Fibroblast of lung (primary cell): ENCODE measurements around the gene GRB7. TPM values are rescaled to one million over a fixed set of nuclear protein-coding genes. Genes with fewer than 3 reads are reported as not detected.

Experiments used
- DNase-seq, 2 donors: peaks; one replicate each; pipeline versions ENCODE4 v3.0.0 to v3.0.0-alpha.2; 2010; ENCODE audit warnings: low read depth in 2 of 2
- H2AFZ ChIP-seq: 2 replicates; pipeline ENCODE4 v1.5.1; 2012; ENCODE audit warnings: low read length, control low read depth, inconsistent platforms
- H3K27ac ChIP-seq: 2 replicates; pipeline ENCODE4 v1.5.1; 2011; ENCODE audit warnings: low read length, control low read depth; ENCODE audit not compliant: insufficient read depth
- H3K27me3 ChIP-seq: 2 replicates; pipeline ENCODE4 v1.5.1; 2011; ENCODE audit warnings: mild to moderate bottlenecking, low read length; ENCODE audit not compliant: control insufficient read depth, insufficient read depth
- H3K36me3 ChIP-seq: 2 replicates; pipeline ENCODE4 v1.5.1; 2011; ENCODE audit warnings: low read length; ENCODE audit not compliant: control insufficient read depth, insufficient read depth
- H3K4me1 ChIP-seq: 2 replicates; pipeline ENCODE4 v1.5.1; 2011; ENCODE audit warnings: low read length; ENCODE audit not compliant: control insufficient read depth, insufficient read depth; ENCODE audit errors: extremely low read depth
- H3K4me2 ChIP-seq: 2 replicates; pipeline ENCODE4 v1.5.1; 2011; ENCODE audit warnings: low read length, control low read depth; ENCODE audit not compliant: insufficient read depth; ENCODE audit errors: extremely low read depth
- H3K4me3 ChIP-seq, 4 experiments: fragments of 200-600 bp in 1 of 4; sonication (generic) in 1 of 4; replicated peaks in 1 of 4; 2 replicates each; pipeline ENCODE4 v1.5.1; 2011 to 2016; ENCODE audit warnings: low read length in 4 of 4, low read depth in 3 of 4, mild to moderate bottlenecking in 3 of 4, control low read depth in 2 of 4, inconsistent platforms in 1 of 4, mixed read lengths in 1 of 4; ENCODE audit not compliant: insufficient read depth in 1 of 4; ENCODE audit errors: control extremely low read depth in 1 of 4
- H3K79me2 ChIP-seq: 2 replicates; pipeline ENCODE4 v1.5.1; 2012; ENCODE audit warnings: mild to moderate bottlenecking, low read length, inconsistent platforms; ENCODE audit not compliant: control insufficient read depth, insufficient read depth
- H3K9ac ChIP-seq: 2 replicates; pipeline ENCODE4 v1.5.1; 2011; ENCODE audit warnings: mild to moderate bottlenecking, low read length, control low read depth; ENCODE audit not compliant: insufficient read depth
- H3K9me3 ChIP-seq: 2 replicates; pipeline ENCODE4 v1.5.1; 2012; ENCODE audit warnings: low read depth, low read length; ENCODE audit not compliant: control insufficient read depth, insufficient read depth
- H4K20me1 ChIP-seq: 2 replicates; pipeline ENCODE4 v1.5.1; 2011; ENCODE audit warnings: low read length; ENCODE audit not compliant: control insufficient read depth, insufficient read depth; ENCODE audit errors: extremely low read depth
- CTCF ChIP-seq, 2 donors: IDR thresholded peaks in 1 of 2; conservative IDR thresholded peaks in 1 of 2; 1 replicate in 1 of 2; 2 replicates in 1 of 2; pipeline ENCODE4 v1.5.1; 2011 to 2012; ENCODE audit warnings: low read length in 2 of 2, control low read depth in 1 of 2, inconsistent platforms in 1 of 2, low read depth in 1 of 2, mild to moderate bottlenecking in 1 of 2
- EZH2 ChIP-seq: IDR thresholded peaks from 2 replicates; pipeline ENCODE4 v1.5.1; 2012; ENCODE audit warnings: low read length, control low read depth, mild to moderate bottlenecking; ENCODE audit errors: missing control alignments
- polyA plus RNA-seq, 2 donors: library from polyadenylated mRNA; depleted of rRNA in 1 of 2; stranded (reverse) in 1 of 2; unstranded in 1 of 2; fragments of >200 nt; gene quantifications; 2 replicates each; pipeline ENCODE4 v1.2.1, GENCODE V29; 2011 to 2012; ENCODE audit warnings: missing spikeins in 1 of 2
- total RNA-seq: library from RNA; depleted of rRNA; stranded (reverse); fragments of >200 nt; gene quantifications from 2 replicates; pipeline ENCODE4 v1.2.1, GENCODE V29; 2014

GRB7 gene
- total and polyA plus RNA-seq, 2 donors (not counting 1 experiment from before 2014, with no cell fraction given) = under 0.01 to 0.07 TPM

- H4K20me1 ChIP-seq = no peaks in the 10 kb centered on the region
- H3K79me2 ChIP-seq = no peaks in the 10 kb centered on the region
- H3K9me3 ChIP-seq = no peaks in the 10 kb centered on the region
- H3K27me3 ChIP-seq = no peaks in the 10 kb centered on the region
- no peak overlapping the region for H3K27ac ChIP-seq
- H3K4me2 ChIP-seq = no peak overlapping the region
- TF ChIP-seq CTCF (conservative IDR thresholded peaks at IDR 0.05 in 1 of 2, IDR thresholded peaks at IDR 0.05 in 1 of 2; ENCODE audit: low read depth in 1 of 2, low read length in 2 of 2) (no peak), EZH2 (no peak)
- no peak overlapping the region for H3K4me3 ChIP-seq
- H3K9ac ChIP-seq = no peak overlapping the region
- no peaks in the 10 kb centered on the region for H3K4me1 ChIP-seq
- no peaks in the 10 kb centered on the region for H3K36me3 ChIP-seq
- no peak for DNase-seq
- no peak overlapping the region for H2AFZ ChIP-seq
Measured at GRCh38 chr17:39694593-39694992, 43.1 kb upstream of the GRB7 start.

GRCh38 chr17:39695089-39695474 lies 42.7 kb upstream of the GRB7 start:
- Histone ChIP-seq H3K79me2 (no peaks in the 10 kb centered on the region), H3K4me3 (no peak overlapping the region), H3K9me3 (no peaks in the 10 kb centered on the region), H3K4me1 (no peaks in the 10 kb centered on the region), H3K27me3 (no peaks in the 10 kb centered on the region), H3K9ac (no peak overlapping the region), H3K4me2 (no peak overlapping the region), H3K36me3 (no peaks in the 10 kb centered on the region), H3K27ac (no peak overlapping the region), H4K20me1 (no peaks in the 10 kb centered on the region), H2AFZ (no peak overlapping the region)
- TF ChIP-seq EZH2 (no peak), CTCF (conservative IDR thresholded peaks at IDR 0.05 in 1 of 2, IDR thresholded peaks at IDR 0.05 in 1 of 2; ENCODE audit: low read depth in 1 of 2, low read length in 2 of 2) (no peak)
- DNase-seq = no peak

- H3K9ac ChIP-seq = no peak overlapping the region
- H3K79me2 ChIP-seq = peaks cover 8% of the 10 kb centered on the region
- no peak for TF ChIP-seq EZH2
- no peak for TF ChIP-seq CTCF (conservative IDR thresholded peaks at IDR 0.05 in 1 of 2, IDR thresholded peaks at IDR 0.05 in 1 of 2; ENCODE audit: low read depth in 1 of 2, low read length in 2 of 2)
- no peaks in the 10 kb centered on the region for H3K9me3 ChIP-seq
- no peak overlapping the region for H3K4me2 ChIP-seq
- peaks cover 2% of the 10 kb centered on the region for H3K4me1 ChIP-seq
- no peaks in the 10 kb centered on the region for H3K36me3 ChIP-seq
- no peak overlapping the region for H3K4me3 ChIP-seq
- no peaks in the 10 kb centered on the region for H3K27me3 ChIP-seq
- DNase-seq = no peak
- H2AFZ ChIP-seq = no peak overlapping the region
- no peak overlapping the region for H3K27ac ChIP-seq
- H4K20me1 ChIP-seq = no peaks in the 10 kb centered on the region
Measured at GRCh38 chr17:39696731-39697130, 41.0 kb upstream of the GRB7 start.
